Memory B cell (primary cell): ENCODE measurements around the gene PCDHA8.
"Not testable (repeated sequence)": the region's sequence is repeated elsewhere in the genome, so short reads cannot be mapped to it uniquely, and the experiment has no call there.

ENCODE experiments used
- ATAC-seq: fragments of 150-1000 bp; cut with Tn5 transposase; 2 replicates; pipeline ENCODE4 v1.10.0; 2021; ENCODE audit warnings: low read depth, mild to moderate bottlenecking, moderate library complexity
- DNase-seq, 2 donors: peaks; one replicate each; pipeline ENCODE4 v3.0.0; 2022; ENCODE audit warnings: low spot score in 2 of 2
- H3K27ac Mint-ChIP-seq: one replicate; pipeline ENCODE4 v1.8.0; 2022; ENCODE audit warnings: mild to moderate bottlenecking, moderate library complexity, mixed read lengths
- H3K27me3 Mint-ChIP-seq: one replicate; pipeline ENCODE4 v1.8.0; 2022; ENCODE audit warnings: mixed read lengths
- H3K36me3 Mint-ChIP-seq: one replicate; pipeline ENCODE4 v1.8.0; 2022; ENCODE audit warnings: mild to moderate bottlenecking, mixed read lengths
- H3K4me1 Mint-ChIP-seq: one replicate; pipeline ENCODE4 v1.8.0; 2022; ENCODE audit warnings: mixed read lengths
- H3K4me3 Mint-ChIP-seq: one replicate; pipeline ENCODE4 v1.8.0; 2022; ENCODE audit warnings: mild to moderate bottlenecking, moderate library complexity, mixed read lengths
- H3K9me3 Mint-ChIP-seq: one replicate; pipeline ENCODE4 v1.8.0; 2022; ENCODE audit warnings: mixed read lengths

The PCDHA8 gene

GRCh38 chr5:140840978-140841962 lies at the start of gene PCDHA8:
Gene PCDHA8, plus strand, starts transcription at chr5:140841187. Its CDS starts 135 bp downstream, at chr5:140841322.
- H3K27ac Mint-ChIP-seq: no peak within 1 kb of the TSS
- peaks cover 2% of the 10 kb centered on the region for H3K27me3 Mint-ChIP-seq
- H3K4me1 Mint-ChIP-seq: no peaks in the 10 kb centered on the region
- H3K4me3 Mint-ChIP-seq: no peak within 1 kb of the TSS
- ATAC-seq (no peak), DNase-seq (no peak)
- H3K36me3 Mint-ChIP-seq: peaks cover 2% of the 10 kb centered on the region
- H3K9me3 Mint-ChIP-seq: peaks cover 5% of the 10 kb centered on the region

GRCh38 chr5:140794595-140795258 lies 46.3 kb upstream of the PCDHA8 start, which contains the start of gene PCDHA2:
Gene PCDHA2, plus strand, starts transcription at chr5:140794852.
- H3K36me3 Mint-ChIP-seq: peaks cover 1% of the 10 kb centered on the region
- peaks cover 4% of the 10 kb centered on the region for H3K27me3 Mint-ChIP-seq
- no peak within 1 kb of the TSS for H3K27ac Mint-ChIP-seq
- ATAC-seq: no peak
- no peak for DNase-seq
- H3K4me3 Mint-ChIP-seq: no peak within 1 kb of the TSS
- H3K9me3 Mint-ChIP-seq: peaks cover 6% of the 10 kb centered on the region
- no peaks in the 10 kb centered on the region for H3K4me1 Mint-ChIP-seq

- H3K27ac Mint-ChIP-seq: no peak overlapping the region
- H3K4me3 Mint-ChIP-seq: no peak overlapping the region
- no peaks in the 10 kb centered on the region for H3K4me1 Mint-ChIP-seq
- peaks cover 4% of the 10 kb centered on the region for H3K27me3 Mint-ChIP-seq
- peaks cover 1% of the 10 kb centered on the region for H3K36me3 Mint-ChIP-seq
- peaks cover 7% of the 10 kb centered on the region for H3K9me3 Mint-ChIP-seq
- ATAC-seq (no peak), DNase-seq (no peak)
Measured at GRCh38 chr5:140795259-140795641, 45.7 kb upstream of the PCDHA8 start.

GRCh38 chr5:140796072-140796717 lies 44.8 kb upstream of the PCDHA8 start:
- DNase-seq, ATAC-seq, H3K4me1 Mint-ChIP-seq, H3K4me3 Mint-ChIP-seq, H3K27ac Mint-ChIP-seq, H3K27me3 Mint-ChIP-seq, H3K36me3 Mint-ChIP-seq, H3K9me3 Mint-ChIP-seq: not testable (repeated sequence)

- peaks cover 2% of the 10 kb centered on the region for H3K27me3 Mint-ChIP-seq
- no peaks in the 10 kb centered on the region for H3K4me1 Mint-ChIP-seq
- ATAC-seq (no peak), DNase-seq (no peak)
- peaks cover 1% of the 10 kb centered on the region for H3K36me3 Mint-ChIP-seq
- H3K4me3 Mint-ChIP-seq: no peak overlapping the region
- no peak overlapping the region for H3K27ac Mint-ChIP-seq
- peaks cover 7% of the 10 kb centered on the region for H3K9me3 Mint-ChIP-seq
Measured at GRCh38 chr5:140796718-140797095, 44.3 kb upstream of the PCDHA8 start.

- DNase-seq (no peak), ATAC-seq (no peak)
- Mint-ChIP-seq H3K27me3 (peaks cover 2% of the 10 kb centered on the region), H3K9me3 (peaks cover 9% of the 10 kb centered on the region), H3K36me3 (peaks cover 1% of the 10 kb centered on the region), H3K4me1 (no peaks in the 10 kb centered on the region), H3K27ac (no peak within 1 kb of the TSS), H3K4me3 (no peak within 1 kb of the TSS)
Measured at GRCh38 chr5:140800816-140801493, 40.0 kb upstream of the PCDHA8 start, which contains the start of gene PCDHA3. Gene PCDHA3, plus strand, starts transcription at chr5:140801057.

GRCh38 chr5:140801494-140801841 lies 39.5 kb upstream of the PCDHA8 start:
- ATAC-seq: no peak
- H3K4me1 Mint-ChIP-seq: no peaks in the 10 kb centered on the region
- peaks cover 9% of the 10 kb centered on the region for H3K9me3 Mint-ChIP-seq
- H3K4me3 Mint-ChIP-seq: no peak overlapping the region
- no peak for DNase-seq
- peaks cover 2% of the 10 kb centered on the region for H3K27me3 Mint-ChIP-seq
- H3K36me3 Mint-ChIP-seq: peaks cover 1% of the 10 kb centered on the region
- no peak overlapping the region for H3K27ac Mint-ChIP-seq

GRCh38 chr5:140802381-140802780 lies 38.6 kb upstream of the PCDHA8 start:
- not testable (repeated sequence) for H3K4me3 Mint-ChIP-seq, H3K27me3 Mint-ChIP-seq, ATAC-seq, H3K36me3 Mint-ChIP-seq, DNase-seq, H3K4me1 Mint-ChIP-seq, H3K27ac Mint-ChIP-seq, H3K9me3 Mint-ChIP-seq

GRCh38 chr5:140802781-140803271 lies 38.2 kb upstream of the PCDHA8 start:
- Mint-ChIP-seq H3K27me3 (peaks cover 2% of the 10 kb centered on the region), H3K4me1 (no peaks in the 10 kb centered on the region), H3K9me3 (peaks cover 9% of the 10 kb centered on the region), H3K27ac (no peak overlapping the region), H3K4me3 (no peak overlapping the region), H3K36me3 (peaks cover 1% of the 10 kb centered on the region)
- no peak for DNase-seq
- ATAC-seq: no peak

- no peak for ATAC-seq
- H3K4me1 Mint-ChIP-seq: no peaks in the 10 kb centered on the region
- H3K4me3 Mint-ChIP-seq: peak within 1 kb of the TSS; percentile 27
- H3K36me3 Mint-ChIP-seq: no peaks in the 10 kb centered on the region
- peaks cover 2% of the 10 kb centered on the region for H3K27me3 Mint-ChIP-seq
- H3K9me3 Mint-ChIP-seq: peaks cover 9% of the 10 kb centered on the region
- no peak within 1 kb of the TSS for H3K27ac Mint-ChIP-seq
- no peak for DNase-seq
Measured at GRCh38 chr5:140806834-140807775, 33.9 kb upstream of the PCDHA8 start, which contains the start of gene PCDHA4. Gene PCDHA4, plus strand, starts transcription at chr5:140807068.

GRCh38 chr5:140808241-140808888 lies 32.6 kb upstream of the PCDHA8 start:
- H3K27ac Mint-ChIP-seq, H3K4me3 Mint-ChIP-seq, H3K4me1 Mint-ChIP-seq, H3K36me3 Mint-ChIP-seq, ATAC-seq, H3K27me3 Mint-ChIP-seq, DNase-seq: not testable (repeated sequence)
- H3K9me3 Mint-ChIP-seq: peaks cover 13% of the 10 kb centered on the region

GRCh38 chr5:140808889-140809291 lies 32.1 kb upstream of the PCDHA8 start:
- no peak for ATAC-seq
- H3K4me3 Mint-ChIP-seq: no peak overlapping the region
- H3K4me1 Mint-ChIP-seq: no peaks in the 10 kb centered on the region
- H3K27me3 Mint-ChIP-seq: peaks cover 2% of the 10 kb centered on the region
- H3K36me3 Mint-ChIP-seq: peaks cover 3% of the 10 kb centered on the region
- H3K27ac Mint-ChIP-seq: no peak overlapping the region
- DNase-seq: no peak
- H3K9me3 Mint-ChIP-seq: peaks cover 12% of the 10 kb centered on the region
